Measurements from ENCODE around the gene DDX43.

DDX43 gene

DNA sequence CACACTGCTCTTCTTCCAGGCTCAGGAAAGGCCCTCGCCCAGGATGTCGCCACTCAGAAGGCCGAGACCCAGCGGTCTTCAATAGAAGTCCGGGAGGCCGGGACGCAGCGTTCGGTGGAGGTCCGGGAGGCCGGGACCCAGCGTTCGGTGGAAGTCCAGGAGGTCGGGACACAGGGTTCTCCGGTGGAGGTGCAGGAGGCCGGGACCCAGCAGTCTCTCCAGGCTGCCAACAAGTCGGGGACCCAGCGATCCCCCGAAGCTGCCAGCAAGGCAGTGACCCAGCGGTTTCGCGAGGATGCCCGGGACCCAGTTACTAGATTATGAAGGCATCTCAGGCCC is 31.1 kb upstream of the DDX43 start:
- no peak overlapping the region for H3K27ac ChIP-seq
- TF ChIP-seq ZFX (IDR thresholded peaks at IDR 0.05; ENCODE audit: borderline replicate concordance), result no peak
- TF ChIP-seq, protein P1, sequence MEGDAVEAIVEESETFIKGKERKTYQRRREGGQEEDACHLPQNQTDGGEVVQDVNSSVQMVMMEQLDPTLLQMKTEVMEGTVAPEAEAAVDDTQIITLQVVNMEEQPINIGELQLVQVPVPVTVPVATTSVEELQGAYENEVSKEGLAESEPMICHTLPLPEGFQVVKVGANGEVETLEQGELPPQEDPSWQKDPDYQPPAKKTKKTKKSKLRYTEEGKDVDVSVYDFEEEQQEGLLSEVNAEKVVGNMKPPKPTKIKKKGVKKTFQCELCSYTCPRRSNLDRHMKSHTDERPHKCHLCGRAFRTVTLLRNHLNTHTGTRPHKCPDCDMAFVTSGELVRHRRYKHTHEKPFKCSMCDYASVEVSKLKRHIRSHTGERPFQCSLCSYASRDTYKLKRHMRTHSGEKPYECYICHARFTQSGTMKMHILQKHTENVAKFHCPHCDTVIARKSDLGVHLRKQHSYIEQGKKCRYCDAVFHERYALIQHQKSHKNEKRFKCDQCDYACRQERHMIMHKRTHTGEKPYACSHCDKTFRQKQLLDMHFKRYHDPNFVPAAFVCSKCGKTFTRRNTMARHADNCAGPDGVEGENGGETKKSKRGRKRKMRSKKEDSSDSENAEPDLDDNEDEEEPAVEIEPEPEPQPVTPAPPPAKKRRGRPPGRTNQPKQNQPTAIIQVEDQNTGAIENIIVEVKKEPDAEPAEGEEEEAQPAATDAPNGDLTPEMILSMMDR (IDR thresholded peaks at IDR 0.05), result no peak

DNA sequence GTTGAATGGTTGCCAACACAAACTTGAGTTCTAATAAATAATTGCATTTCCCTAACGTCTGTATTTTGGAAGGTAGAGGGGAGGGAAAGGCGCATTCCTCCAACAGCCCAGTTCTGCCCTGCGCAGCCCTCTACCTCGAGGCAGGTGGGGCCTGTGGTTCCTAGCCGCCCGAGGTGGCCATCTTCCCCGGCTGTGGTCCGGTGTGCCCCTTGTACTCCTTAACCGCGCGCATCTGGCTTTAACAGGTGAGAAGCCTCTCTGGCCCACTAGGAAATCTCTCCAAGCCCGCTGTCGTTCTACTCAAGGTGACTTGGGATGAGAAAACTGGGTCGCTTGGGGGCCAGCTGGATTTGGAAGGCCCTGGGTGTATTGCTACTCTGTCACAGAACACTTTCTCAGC is 30.5 kb upstream of the DDX43 start:
- TF ChIP-seq ZFX (IDR thresholded peaks at IDR 0.05; ENCODE audit: borderline replicate concordance), result no peak
- TF ChIP-seq, protein P1 (IDR thresholded peaks at IDR 0.05), result no peak
- no peak overlapping the region for H3K27ac ChIP-seq

DNA sequence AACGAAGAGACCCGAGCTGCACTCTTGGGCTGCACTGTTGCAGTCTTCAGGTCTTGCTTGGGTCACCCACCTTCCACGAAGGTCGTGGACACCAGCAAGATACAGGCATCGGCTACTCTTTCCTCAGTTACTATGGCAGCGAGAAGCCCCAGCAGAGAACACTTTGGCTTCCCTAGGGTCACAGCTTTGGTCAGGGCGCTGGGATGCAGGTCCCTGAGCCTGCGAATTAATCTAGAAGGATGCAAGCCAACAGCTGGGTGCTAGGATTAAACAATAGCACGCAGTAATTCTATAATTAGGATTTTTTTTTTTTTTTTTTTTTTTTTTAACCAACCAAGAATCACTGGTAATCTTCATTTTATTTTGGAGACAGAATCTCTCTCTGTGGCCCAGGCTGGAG is 30.1 kb upstream of the DDX43 start:
- H3K27ac ChIP-seq, result no peak overlapping the region
- TF ChIP-seq, protein P1 (IDR thresholded peaks at IDR 0.05), result no peak
- TF ChIP-seq ZFX (IDR thresholded peaks at IDR 0.05; ENCODE audit: borderline replicate concordance), result no peak

DNA sequence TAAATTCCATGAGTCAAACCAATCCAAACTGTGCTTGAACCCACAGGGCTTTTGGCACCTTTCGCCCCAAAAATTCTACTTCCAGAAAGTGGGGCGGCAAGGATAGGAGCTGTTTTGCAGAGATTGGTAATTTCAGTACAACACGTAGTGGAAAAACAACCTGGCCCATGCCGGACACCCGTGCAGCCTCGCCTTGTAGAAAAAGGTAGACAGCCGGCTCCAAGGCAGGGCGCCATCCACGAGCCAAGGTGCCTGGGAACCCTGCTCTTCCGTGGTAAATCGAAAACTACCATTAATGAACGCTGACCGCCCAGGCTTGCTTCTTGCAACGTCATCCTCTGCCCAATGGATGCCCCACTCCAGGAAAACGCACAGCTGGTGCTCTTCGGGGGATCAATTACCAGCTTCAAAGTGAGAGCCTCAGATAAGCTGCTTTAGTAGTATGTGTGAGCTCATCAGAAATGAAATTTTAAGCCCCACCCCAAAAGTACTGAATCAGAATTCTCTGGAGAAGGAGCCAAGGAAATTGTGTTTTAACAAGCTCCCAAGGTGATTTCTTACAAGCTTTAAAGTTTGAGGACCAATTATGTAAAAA is 26.8 kb upstream of the DDX43 start:
- no peak overlapping the region for H3K27ac ChIP-seq
- TF ChIP-seq, protein P1 (IDR thresholded peaks at IDR 0.05), result no peak
- TF ChIP-seq ZFX (IDR thresholded peaks at IDR 0.05; ENCODE audit: borderline replicate concordance), result no peak

DNA sequence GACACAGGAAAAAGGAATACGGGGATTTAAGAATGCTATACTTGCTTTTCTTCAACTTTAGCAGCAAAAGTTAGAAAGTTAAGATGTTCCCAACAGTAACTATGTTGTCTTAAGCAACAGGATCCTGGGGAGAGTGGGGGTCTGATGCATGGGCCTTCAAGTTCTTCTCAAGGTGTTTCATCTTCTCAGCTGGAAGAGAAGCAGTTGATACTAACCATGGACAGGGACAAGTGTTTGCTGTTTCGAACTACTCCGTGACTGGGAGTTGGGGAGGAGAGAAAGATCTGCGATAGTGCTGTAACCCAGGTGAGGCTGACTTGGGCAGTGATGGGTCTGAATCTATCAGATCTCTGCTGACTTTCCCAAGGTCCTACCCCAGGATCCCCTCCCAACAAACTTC is 26.0 kb upstream of the DDX43 start:
- H3K27ac ChIP-seq, result no peak overlapping the region
- TF ChIP-seq, protein P1 (IDR thresholded peaks at IDR 0.05), result no peak
- TF ChIP-seq ZFX (IDR thresholded peaks at IDR 0.05; ENCODE audit: borderline replicate concordance), result no peak

DNA sequence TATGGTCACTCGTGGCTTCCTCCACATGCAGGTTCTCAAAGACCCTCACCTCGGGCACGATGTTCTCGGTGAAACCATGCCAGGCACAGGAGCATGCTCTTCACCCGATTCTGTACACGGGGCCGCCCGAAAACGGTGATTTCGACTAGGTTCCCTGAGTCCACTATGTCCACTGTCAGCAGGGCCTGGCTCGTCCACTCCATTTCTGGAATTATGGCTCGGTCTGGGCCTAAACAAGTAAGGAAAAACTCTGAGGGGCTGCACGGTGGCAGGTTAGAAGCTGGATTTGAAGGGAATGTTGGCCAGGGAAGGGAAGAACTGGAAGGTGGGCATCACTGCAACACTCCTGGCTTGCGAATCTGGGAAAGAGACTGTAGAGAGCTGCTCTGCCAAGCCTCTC is 25.5 kb upstream of the DDX43 start:
- TF ChIP-seq ZFX (IDR thresholded peaks at IDR 0.05; ENCODE audit: borderline replicate concordance), result no peak
- TF ChIP-seq, protein P1 (IDR thresholded peaks at IDR 0.05), result no peak
- no peak overlapping the region for H3K27ac ChIP-seq

DNA sequence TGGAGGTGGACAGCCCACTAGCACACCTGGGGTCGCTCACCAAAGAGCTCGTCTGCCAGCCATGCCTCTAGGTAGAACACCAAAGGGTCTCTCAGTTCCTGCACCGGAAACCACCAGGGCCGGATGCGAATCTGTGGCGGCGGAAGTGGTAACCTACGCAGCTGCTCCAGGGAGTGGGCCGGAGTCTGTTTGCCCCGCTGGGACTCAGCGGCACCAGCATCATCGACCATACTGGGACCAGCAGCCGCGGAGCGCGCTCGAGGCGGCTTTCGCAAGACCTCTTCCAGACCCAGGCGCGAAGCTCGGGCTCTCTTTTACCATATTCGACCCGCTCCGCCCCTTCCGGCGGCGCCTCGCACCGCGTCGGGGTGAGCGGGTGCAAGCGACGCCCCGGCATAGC is 25.1 kb upstream of the DDX43 start, which contains the start of gene OOEP:
TSS of gene OOEP (minus strand) at position 335 of the 400 bp plus-strand sequence. CDS start at position 230, 105 bp downstream.
- TF ChIP-seq ZFX (IDR thresholded peaks at IDR 0.05; ENCODE audit: borderline replicate concordance), result no peak
- TF ChIP-seq, protein P1 (IDR thresholded peaks at IDR 0.05), result no peak
- no peak within 1 kb of the TSS for H3K27ac ChIP-seq
